Mesenteric fat pad (tissue), 1 donor: ENCODE results near the gene ZNF605. TPM values are rescaled to one million over a fixed set of nuclear protein-coding genes. Genes with fewer than 3 reads are reported as not detected.
"Not testable (repeated sequence)": the region's sequence is repeated elsewhere in the genome, so short reads cannot be mapped to it uniquely, and the experiment has no call there.

Experiments
- DNase-seq: peaks from one replicate; pipeline ENCODE4 v3.0.0-alpha.2; 2020; ENCODE audit warnings: low spot score
- total RNA-seq: library from RNA; stranded (reverse); fragmentation: NEBNext Ultra II Directional; extraction: Animal tissue kit (Norgen Biotek cat#: 25700); gene quantifications from one replicate; pipeline ENCODE4 v1.2.1, GENCODE V29; 2021
- donor health status: DM: yes; HTN: yes; CAD: no.

Gene ZNF605
- total RNA-seq, 1 donor from 2014 or later = 8.0 TPM

DNA sequence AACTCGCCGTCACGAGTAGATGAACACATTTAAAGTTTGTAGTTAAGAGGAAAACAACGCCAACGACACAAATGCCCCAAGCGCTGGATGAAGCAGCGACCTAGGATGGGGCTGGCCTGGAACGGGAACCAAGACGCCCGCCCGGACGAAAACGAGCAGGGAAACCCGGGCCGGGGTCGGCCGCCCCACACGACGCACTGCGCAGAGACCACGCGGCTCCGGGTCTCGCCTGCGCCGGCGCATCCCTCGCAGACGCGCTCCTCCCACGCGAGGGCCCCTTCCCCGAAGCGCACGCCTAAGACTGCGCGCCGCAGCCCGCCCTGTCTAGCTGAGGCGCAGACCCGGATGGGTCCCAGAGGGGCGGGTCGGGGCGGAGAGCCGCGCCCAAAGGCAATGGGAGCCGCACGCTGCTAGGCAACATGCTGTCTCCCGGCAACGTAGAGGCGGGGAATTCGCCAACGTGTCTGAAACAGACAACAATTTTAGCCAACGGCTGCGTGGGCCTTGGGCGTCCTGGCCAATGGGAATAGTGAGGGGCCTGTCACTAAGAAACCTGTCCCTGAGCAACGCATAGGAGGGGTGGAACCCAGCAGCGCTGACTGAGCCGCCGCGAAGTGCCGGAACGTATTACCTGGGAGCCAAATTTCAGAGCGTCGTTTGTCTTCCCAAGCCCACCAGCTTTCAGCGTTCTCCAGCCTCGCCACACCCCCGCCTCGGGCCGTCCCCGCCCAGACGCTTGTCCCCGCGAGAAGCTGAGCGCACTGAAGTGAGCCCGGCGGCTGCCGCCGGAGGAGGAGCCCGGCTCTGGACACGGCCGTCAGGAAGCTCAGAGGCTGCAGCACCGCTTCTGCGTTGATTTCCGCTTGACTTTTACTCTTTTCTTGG, 47.7 kb downstream of the ZNF605 start:
- DNase-seq = peak; percentile 95

DNA sequence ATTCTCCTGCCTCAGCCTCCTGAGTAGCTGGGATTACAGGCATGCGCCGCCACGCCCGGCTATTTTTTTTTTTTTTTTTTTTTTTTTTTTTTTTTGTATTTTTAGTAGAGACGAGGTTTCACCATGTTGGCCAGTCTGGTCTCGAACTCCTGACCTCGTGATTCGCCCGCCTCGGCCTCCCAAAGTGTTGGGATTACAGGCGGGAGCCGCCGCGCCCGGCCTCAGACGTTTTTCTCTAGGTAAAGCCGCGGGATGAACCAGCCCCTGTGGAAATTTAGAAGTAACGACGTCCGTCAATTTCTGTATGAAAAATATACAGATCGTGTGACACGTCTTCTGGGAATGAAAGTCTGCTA, 48.3 kb downstream of the ZNF605 start:
- not testable (repeated sequence) for DNase-seq

GRCh38 chr12:132907216-132907615, 48.9 kb downstream of the ZNF605 start:
- DNase-seq = no peak

GRCh38 chr12:132904718-132905328, 51.3 kb downstream of the ZNF605 start:
- DNase-seq = peak; percentile 92

GRCh38 chr12:132899033-132899432, 57.1 kb downstream of the ZNF605 start:
- DNase-seq = no peak

DNA sequence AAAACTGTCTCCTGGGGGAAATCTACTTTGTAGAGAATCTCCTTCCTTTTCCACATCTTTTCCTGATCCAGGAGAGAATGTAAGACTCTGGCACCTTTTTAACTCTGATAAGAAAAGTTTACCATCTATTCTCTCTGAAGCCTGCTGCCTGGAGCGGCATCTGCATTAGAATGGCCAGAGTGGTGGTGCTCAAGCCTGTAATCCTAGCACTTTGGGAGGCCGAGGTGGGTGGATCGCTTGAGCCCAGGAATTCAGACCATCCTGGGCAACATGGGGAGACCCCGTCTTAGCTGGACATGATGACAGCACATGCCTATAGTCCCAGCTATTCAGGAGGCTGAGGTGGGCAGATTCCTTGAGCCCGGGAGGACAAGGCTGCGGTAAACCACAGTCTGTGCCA, 67.3 kb downstream of the ZNF605 start:
- no peak for DNase-seq

DNA sequence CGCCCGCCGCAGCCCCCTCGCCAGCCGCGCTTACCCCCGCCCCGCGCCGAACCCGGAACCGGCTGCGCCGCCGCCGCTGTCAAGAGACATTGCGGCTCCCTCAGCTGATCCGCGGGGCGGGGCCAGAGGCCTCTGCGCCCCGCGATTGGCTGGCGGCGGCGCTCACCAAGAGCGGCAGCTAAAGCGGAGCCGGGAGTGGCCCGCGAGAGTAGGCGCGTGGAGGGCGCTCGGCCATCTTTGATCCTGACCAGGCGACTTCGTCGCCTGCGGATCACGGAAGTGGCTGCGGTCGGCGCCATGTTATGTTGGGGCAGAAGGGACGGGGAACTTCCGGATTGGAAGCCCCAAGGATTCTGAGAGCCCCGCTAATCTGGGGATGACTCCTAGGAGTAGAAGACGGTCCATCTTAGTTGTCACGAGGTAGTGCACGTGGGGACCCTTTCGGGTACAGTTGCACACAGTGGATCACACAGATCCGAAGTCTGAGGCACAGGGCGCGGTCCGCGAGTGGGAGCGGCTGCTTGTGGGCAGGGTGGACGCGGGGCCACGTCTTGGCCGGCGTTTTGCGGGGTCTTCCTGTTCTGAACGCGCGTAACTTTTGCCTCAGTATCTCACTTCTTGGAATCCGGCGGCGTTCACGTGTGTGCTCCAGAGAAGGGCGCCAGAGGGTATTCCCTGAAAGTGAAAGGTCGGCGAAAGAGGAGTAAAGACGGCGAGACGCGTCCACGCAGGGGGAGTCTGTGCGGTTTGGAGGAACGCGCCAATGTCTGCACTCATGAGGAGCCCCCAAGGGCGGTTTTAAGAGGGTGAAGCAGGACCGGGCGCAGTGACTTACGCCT, 68.4 kb downstream of the ZNF605 start, which contains the start of gene CHFR:
CHFR (minus strand) TSS at position 93 of the 839 bp plus-strand sequence. CDS start 277 bp downstream, outside the sequence.
- DNase-seq = peak; percentile 98

- DNase-seq = no peak
These were observed 69.3 kb downstream of the ZNF605 start for GRCh38 chr12:132886529-132887477.

DNA sequence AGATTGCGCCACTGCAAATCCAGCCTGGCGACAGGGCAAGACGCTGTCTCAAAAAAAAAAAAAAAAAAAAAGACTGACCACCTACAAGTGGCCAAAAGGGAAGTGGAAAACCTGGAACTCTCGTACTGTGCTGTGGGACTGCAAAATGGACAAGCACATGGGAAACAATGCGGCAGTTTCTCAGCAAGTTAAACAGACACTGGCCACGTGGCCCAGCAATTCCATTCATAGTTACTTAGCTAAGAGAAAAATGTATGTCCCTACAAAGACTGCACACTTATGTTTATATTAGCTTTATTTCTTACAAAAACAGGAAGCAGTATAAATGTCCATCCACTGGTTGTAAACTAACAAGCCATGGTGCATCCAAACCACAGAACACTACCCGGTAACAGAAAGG, 74.3 kb downstream of the ZNF605 start:
- no peak for DNase-seq

GRCh38 chr12:132874620-132875019, 81.5 kb downstream of the ZNF605 start:
- DNase-seq = not testable (repeated sequence)

- no peak for DNase-seq
These were observed 81.9 kb downstream of the ZNF605 start for GRCh38 chr12:132874175-132874574.

GRCh38 chr12:132873724-132874123, 82.4 kb downstream of the ZNF605 start:
- DNase-seq = no peak

DNA sequence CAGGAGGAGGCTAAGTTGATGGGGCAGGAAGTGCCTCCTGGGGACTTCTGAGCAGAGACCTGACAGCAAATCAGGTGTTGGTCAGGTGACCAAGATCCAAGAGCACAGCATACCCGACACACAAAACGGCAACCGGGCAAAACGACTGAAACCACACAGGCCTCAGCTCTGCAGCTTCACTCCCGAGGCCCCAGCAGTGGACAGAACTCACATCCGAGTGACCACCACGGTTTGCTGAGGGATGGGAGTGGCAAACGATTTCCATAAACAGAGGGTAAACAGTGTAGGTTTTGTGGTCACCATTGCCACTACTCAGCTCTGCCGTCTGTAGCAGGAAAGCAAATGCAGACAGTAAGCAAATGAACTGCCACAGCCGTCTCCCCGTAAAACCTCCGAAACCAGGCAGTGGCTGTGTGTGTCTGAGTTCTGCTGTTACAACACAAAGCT, 83.1 kb downstream of the ZNF605 start:
- DNase-seq = no peak

DNA sequence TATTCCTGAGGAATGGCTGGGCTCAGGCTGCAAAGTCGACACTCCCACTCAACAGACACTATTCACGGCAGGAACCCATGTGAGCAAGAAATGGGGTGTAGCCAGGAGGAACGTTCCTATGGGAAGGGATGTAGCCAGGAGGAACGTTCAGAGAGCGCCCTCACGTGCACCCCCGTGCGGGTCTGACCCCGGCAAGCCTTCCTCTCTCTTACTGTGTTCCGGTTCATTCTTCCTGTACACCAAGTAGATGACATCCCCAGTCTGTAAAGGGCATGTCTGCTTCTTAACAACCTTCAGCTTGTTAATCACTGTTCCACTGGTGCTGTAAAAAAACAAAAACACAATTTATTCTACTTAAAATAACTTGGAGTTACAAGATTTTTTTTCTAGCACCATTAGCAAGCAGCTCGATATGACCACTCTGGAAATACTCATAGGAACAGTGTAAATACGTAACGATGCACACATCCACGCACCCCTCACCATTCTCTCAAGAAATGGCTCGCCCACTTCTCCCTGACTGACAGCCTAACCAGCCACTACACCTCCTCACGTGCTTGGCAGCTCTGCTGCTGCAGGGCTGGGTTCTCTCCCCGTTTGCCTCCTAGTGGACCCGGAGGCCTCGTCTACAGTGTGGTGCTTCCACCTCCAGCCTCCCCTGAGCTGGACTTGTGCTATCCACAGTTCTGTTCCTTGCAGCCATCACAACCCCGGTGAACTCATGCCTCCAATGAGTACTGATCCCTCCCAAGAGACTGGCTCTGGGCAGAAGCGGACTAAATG, 83.8 kb downstream of the ZNF605 start:
- DNase-seq = no peak

- no peak for DNase-seq
These were observed 86.6 kb downstream of the ZNF605 start for GRCh38 chr12:132869551-132869950.
